ENCODE results near the gene CCT8. TPM values are rescaled to one million over a fixed set of nuclear protein-coding genes. Genes with fewer than 3 reads are reported as not detected.

CCT8 gene
- total RNA-seq, result 10 to 100 TPM; 49.6 to 90.0 (median 63.5) TPM

GRCh38 chr21:29073222-29074006 is at the start of gene CCT8:
Gene CCT8 (minus strand): TSS chr21:29073648. CDS start chr21:29073590, 58 bp downstream.
- peaks cover 0 to 40% (median 21%) of the 10 kb centered on the region in 4 donors for H3K4me1 ChIP-seq
- DNase-seq (ENCODE audit: low spot score in 2 of 2), result peak; percentile 96 to 97
- 0 to 1% methylated on average over 58 to 62 of the region's 62 CpGs for WGBS, 2 donors
- no peaks in the 10 kb centered on the region for H3K9me3 ChIP-seq
- peaks cover 0 to 7% (median 0%) of the 10 kb centered on the region in 3 donors for H3K36me3 ChIP-seq
- peak within 1 kb of the TSS; percentile 78 to 92 (median 86) for H3K4me3 ChIP-seq
- H3K27ac ChIP-seq, result peak within 1 kb of the TSS; percentile 70 to 95 (median 90)
- TF ChIP-seq EP300 (IDR thresholded peaks at IDR 0.05), result peak; percentile 77 to 98
- TF ChIP-seq CTCF (IDR thresholded peaks at IDR 0.05), result peak in 1 of 5 experiments; percentile 42
- peak; percentile 70 to 81 for TF ChIP-seq POLR2A (IDR thresholded peaks at IDR 0.05)
- no peaks in the 10 kb centered on the region for H3K27me3 ChIP-seq

GRCh38 chr21:29121759-29122158 is 48.3 kb upstream of the CCT8 start:
- peaks cover 0 to 3% (median 0%) of the 10 kb centered on the region in 3 donors for H3K36me3 ChIP-seq
- WGBS, 2 donors, result 91 to 95% methylated on average over 1 of the region's 1 CpG
- no peak overlapping the region for H3K4me3 ChIP-seq
- peaks cover 0 to 4% (median 0%) of the 10 kb centered on the region in 4 donors for H3K9me3 ChIP-seq
- no peaks in the 10 kb centered on the region for H3K27me3 ChIP-seq
- no peak for TF ChIP-seq EP300 (IDR thresholded peaks at IDR 0.05)
- TF ChIP-seq CTCF (IDR thresholded peaks at IDR 0.05), result no peak
- TF ChIP-seq POLR2A (IDR thresholded peaks at IDR 0.05), result no peak
- no peaks in the 10 kb centered on the region for H3K4me1 ChIP-seq
- H3K27ac ChIP-seq, result no peak overlapping the region
- DNase-seq (ENCODE audit: low spot score in 2 of 2), result no peak

- H3K4me1 ChIP-seq, result no peaks in the 10 kb centered on the region
- H3K27ac ChIP-seq, result no peak overlapping the region
- 74 to 77% methylated on average over 3 of the region's 3 CpGs for WGBS, 2 donors
- peaks cover 0 to 3% (median 0%) of the 10 kb centered on the region in 4 donors for H3K9me3 ChIP-seq
- no peaks in the 10 kb centered on the region for H3K27me3 ChIP-seq
- peaks cover 0 to 2% (median 0%) of the 10 kb centered on the region in 3 donors for H3K36me3 ChIP-seq
- H3K4me3 ChIP-seq, result no peak overlapping the region
- no peak for DNase-seq (ENCODE audit: low spot score in 2 of 2)
- TF ChIP-seq POLR2A (IDR thresholded peaks at IDR 0.05), result no peak
These were observed 44.0 kb upstream of the CCT8 start for GRCh38 chr21:29117372-29117955.

- no peaks in the 10 kb centered on the region for H3K4me1 ChIP-seq
- H3K36me3 ChIP-seq, result no peaks in the 10 kb centered on the region
These were observed 42.5 kb upstream of the CCT8 start for GRCh38 chr21:29115899-29116298.

More at GRCh38 chr21:29115899-29116298, 42.5 kb upstream of the CCT8 start:
- H3K9me3 ChIP-seq, result no peaks in the 10 kb centered on the region
- DNase-seq (ENCODE audit: low spot score in 2 of 2), result no peak
- TF ChIP-seq POLR2A (IDR thresholded peaks at IDR 0.05), result no peak
- no peak for TF ChIP-seq EP300 (IDR thresholded peaks at IDR 0.05)
- TF ChIP-seq CTCF (IDR thresholded peaks at IDR 0.05), result no peak
- no peaks in the 10 kb centered on the region for H3K27me3 ChIP-seq
- 82 to 83% methylated on average over 8 of the region's 8 CpGs for WGBS, 2 donors
- no peak overlapping the region for H3K27ac ChIP-seq
- no peak overlapping the region for H3K4me3 ChIP-seq

All from tibial nerve (tissue), 4 donors.